NCI-H69 (cell line): ENCODE data around the gene LAMB4.
A peak's percentile ranks its signal among the peaks of the same experiment; 100 is the strongest.

Experiments
- DNase-seq: peaks from one replicate; lab custom pipeline; 2025; lab: John Stamatoyannopoulos, UW

Gene LAMB4

GRCh38 chr7:108143658-108144420 lies 13.7 kb upstream of the LAMB4 start:
- no peak for DNase-seq

DNA sequence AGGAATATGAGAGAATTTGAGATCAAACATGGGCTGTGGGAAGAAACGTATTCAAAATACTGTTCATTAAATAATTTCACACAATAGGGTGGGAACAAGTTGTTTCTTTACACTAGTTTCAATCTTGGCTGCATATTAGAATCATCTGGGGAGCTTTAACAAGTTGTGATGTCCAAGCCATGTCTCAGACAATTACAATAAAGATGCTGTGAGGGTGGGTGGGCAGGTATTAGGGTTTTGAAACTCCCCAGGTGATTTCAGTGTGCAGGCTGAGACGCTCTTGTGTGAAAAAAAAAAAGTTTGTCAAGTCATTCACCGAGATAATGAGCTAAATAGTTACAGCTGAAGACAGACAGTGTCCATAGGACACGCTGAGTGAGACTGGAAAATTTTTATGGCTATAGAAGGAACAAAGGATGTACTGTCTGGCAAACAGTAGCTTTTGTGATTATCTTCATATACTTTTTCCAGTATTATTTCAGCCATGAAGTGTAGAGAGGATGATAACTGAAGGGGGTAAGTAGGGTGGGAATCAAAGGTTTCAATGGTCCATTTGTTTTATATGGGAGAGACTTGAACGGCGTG lies 12.6 kb upstream of the LAMB4 start:
- no peak for DNase-seq

- DNase-seq: no peak
These were observed 12.0 kb upstream of the LAMB4 start for GRCh38 chr7:108142180-108142579.

DNA sequence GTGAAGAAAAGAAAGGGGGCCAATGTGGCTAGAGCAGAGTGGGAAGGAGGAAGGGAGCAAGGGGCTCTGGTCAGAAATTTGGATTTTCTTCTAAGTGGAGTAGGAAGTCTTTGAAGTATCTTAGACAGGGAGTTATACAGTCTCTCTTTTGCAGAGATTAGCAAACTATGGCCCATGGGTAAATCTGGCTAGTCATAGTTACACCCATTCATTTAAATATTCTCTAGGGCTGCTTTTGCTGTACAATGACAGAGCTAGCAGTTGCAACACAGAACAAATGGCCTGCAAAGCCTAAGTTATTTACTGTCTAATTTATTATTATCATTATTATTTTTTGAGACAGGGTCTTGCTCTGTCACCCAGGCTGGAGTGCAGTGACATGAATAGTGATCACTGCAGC lies 10.5 kb upstream of the LAMB4 start:
- no peak for DNase-seq

DNA sequence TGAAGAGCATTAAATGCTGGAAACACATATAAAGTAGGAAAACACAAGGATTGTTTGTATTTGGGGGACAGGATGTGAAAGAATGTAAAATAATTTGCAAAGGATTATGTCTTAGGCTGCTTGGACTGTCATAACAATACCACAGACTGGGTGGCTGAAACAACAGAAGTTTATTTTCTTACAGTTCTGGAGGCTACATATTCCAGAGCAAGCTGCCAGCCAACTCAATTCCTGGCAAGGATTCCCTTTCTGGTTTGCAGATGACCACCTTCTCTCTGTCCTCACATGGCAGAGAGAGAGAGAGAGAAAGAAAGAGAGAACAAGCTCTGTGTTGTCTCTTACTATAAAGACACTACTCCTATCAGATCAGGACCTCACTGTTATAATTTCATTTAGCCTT lies 8.8 kb upstream of the LAMB4 start:
- DNase-seq: no peak

- no peak for DNase-seq
These were observed 7.8 kb upstream of the LAMB4 start for GRCh38 chr7:108137993-108138392.

DNA sequence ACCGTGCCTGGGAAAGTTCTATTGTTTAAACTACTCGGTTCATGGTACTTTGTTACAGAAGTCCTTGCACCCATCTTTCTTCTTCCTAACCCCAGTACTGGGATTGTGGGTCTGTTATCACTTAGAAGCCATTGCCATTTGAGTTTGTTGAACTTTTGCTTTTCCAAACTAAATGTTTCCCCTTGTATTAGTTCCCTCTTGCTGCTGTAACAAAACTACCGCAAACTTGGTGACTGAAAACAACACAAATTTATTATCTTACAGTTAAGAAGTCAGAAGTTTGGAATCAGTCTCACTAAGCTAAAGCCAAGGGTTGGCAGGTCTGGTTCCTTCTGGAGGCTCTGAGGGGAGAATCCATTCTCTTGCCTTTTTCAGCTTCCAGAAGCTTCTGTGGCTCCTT lies 6.9 kb upstream of the LAMB4 start:
- DNase-seq: no peak

DNA sequence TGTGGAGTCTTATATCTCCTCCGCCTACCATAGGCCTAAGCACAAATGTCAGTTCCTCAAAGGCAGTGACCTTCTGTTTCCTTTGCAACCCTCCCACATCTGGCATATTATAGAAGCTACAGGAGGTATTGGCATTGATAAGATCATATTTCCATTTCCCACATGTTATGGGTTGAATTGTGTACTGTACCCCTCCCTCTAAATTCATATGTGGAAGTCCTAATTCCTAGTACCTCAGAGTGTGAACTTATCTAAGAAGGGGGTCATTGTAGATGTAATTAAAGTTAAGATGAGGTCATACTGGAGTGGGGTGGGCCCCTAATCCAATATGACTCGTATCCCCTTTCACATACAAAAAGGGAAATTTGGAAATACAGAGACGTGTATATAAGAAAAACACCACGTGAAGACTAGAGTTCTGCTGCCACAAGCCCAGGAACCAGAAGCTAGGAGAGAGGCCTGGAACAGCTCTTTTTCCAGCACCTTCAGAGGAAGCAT lies 6.1 kb upstream of the LAMB4 start:
- peak; percentile 21 for DNase-seq

DNA sequence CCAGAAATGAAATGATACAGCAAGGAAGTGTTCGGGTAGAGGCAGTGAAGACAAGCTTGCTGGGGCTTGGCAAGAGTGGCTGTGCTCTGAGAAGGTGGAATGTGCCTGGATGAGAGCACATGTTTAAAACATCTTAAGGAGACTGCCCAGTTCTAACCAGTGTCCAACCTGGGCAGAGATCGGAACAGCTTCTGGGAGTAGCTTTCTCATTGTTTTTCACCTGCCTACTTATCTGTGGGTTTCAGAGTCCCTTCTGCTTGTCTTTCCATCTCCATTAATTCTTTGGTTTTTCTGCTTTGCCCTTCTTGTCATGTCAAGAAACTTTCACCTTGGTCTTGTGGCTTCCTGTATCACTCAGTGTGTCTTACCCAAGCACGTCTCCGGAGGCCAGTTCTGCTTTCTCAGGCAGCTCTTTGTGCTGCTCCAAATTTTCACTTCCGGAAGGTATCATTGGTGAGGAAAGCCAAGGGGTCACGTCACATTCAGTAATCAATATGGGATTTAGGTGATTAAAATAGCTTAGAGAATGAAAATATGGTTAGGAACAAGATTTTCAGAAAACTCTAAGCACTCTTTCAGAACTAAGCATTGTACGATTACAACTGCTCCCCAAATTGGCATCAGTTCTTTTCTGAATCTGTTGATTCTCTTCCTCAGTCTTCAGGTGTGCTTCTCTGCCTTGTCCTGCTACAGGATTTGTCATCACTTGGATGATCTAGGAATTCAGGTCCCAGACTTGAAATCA lies 5.5 kb upstream of the LAMB4 start:
- no peak for DNase-seq

GRCh38 chr7:108134486-108134885 lies 4.3 kb upstream of the LAMB4 start:
- DNase-seq: no peak

- DNase-seq: peak; percentile 98
These were observed 2.5 kb upstream of the LAMB4 start for GRCh38 chr7:108132551-108133265.

DNA sequence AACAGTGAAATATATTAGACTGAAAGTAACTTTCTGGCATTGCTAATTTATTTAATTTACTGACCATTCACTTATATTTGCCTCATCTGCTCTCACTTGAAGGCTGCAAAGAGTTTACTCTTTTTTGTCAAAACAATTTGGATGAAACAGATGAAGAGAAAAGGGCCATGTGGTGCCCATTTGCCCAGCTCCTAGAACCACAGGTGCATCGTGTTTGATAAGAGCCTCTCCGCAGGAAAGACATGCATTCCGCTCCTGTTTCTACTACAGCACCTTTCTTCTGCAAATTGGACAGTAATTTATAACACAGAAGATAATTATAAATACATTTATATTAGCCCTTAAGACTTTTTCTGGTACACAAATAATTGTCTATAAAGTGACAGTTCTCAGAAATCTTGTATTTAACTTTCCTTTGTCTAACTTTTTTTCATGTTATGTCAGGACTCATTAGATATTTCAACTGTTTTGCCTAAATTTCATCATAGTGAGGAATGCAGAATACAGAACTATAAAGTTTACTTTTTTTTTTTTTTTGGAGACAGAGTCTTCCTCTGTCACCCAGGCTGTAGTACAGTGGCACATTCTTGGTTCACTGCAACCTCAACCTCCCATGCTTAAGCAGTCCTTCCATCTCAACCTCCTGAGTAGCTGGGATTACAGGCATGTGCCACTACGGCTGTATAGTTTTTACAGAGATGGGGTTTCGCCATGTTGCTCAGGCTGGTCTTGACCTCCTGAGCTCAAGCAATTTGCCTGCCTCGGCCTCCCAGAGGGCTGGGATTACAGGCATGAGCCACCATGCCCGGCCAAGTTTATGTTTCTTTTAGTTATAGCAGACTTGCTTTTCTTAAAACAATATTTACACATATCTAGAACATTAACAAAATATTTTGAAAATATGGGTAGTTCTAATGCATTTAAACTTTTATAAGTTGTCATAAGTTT lies 869 bp downstream of the LAMB4 start:
- no peak for DNase-seq

GRCh38 chr7:108128514-108128913 lies 1.6 kb downstream of the LAMB4 start:
- no peak for DNase-seq

- DNase-seq: no peak
These were observed 2.7 kb downstream of the LAMB4 start for GRCh38 chr7:108127461-108127860.

GRCh38 chr7:108124820-108125219 lies 5.3 kb downstream of the LAMB4 start:
- no peak for DNase-seq

- no peak for DNase-seq
These were observed 8.0 kb downstream of the LAMB4 start for GRCh38 chr7:108122181-108122580.

- no peak for DNase-seq
These were observed 9.2 kb downstream of the LAMB4 start for GRCh38 chr7:108120933-108121332.

GRCh38 chr7:108120196-108120595 lies 10.0 kb downstream of the LAMB4 start:
- no peak for DNase-seq

- no peak for DNase-seq
These were observed 11.2 kb downstream of the LAMB4 start for GRCh38 chr7:108118959-108119358.

- peak; percentile 86 for DNase-seq
These were observed 15.9 kb downstream of the LAMB4 start for GRCh38 chr7:108114117-108114841.

GRCh38 chr7:108112683-108113082 lies 17.5 kb downstream of the LAMB4 start:
- DNase-seq: no peak
